Erythroblast (primary cell): Measurements from ENCODE around the gene YARS2.

Experiments
- GATA1 ChIP-seq: IDR thresholded peaks from 2 replicates; pipeline ENCODE4 v1.6.1; 2011; ENCODE audit warnings: low read depth, mild to moderate bottlenecking, control low read depth, low read length, moderate library complexity
- POLR2A ChIP-seq: IDR thresholded peaks from 2 replicates; pipeline ENCODE4 v1.6.1; 2011; ENCODE audit warnings: mild to moderate bottlenecking, low read length

- TF ChIP-seq POLR2A, result no peak
- no peak for TF ChIP-seq GATA1
These were observed 28.5 kb downstream of the YARS2 start for GRCh38 chr12:32727237-32727636.
